NCI-H2029 treated with DMSO at 0.1 percent for 48 hours (cell line): Measurements from ENCODE around the gene DQX1.

Source experiments
- DNase-seq: peaks from one replicate; lab custom pipeline; 2025; lab: John Stamatoyannopoulos, UW

Gene DQX1

GRCh38 chr2:74532222-74532621 lies 6.2 kb upstream of the DQX1 start:
- DNase-seq: no peak

- DNase-seq: no peak
These were observed 5.6 kb upstream of the DQX1 start for GRCh38 chr2:74531666-74532065.

GRCh38 chr2:74530239-74531187 lies 4.5 kb upstream of the DQX1 start:
- DNase-seq: no peak

GRCh38 chr2:74529357-74530238 lies 3.6 kb upstream of the DQX1 start, which contains the start of the genes AUP1 and HTRA2:
TSS of gene AUP1 (minus strand) at chr2:74529706. CDS start at chr2:74529629, 77 bp downstream.
TSS of gene HTRA2 (plus strand) at chr2:74529933. CDS start at chr2:74530007, 74 bp downstream.
- DNase-seq: peak; percentile 81

GRCh38 chr2:74528600-74529356 lies 2.7 kb upstream of the DQX1 start:
- DNase-seq: no peak

GRCh38 chr2:74527741-74528140 lies 1.7 kb upstream of the DQX1 start:
- DNase-seq: no peak

- DNase-seq: no peak
These were observed 709 bp upstream of the DQX1 start for GRCh38 chr2:74526649-74527230.

GRCh38 chr2:74524955-74525716 lies 895 bp downstream of the DQX1 start:
- no peak for DNase-seq

- no peak for DNase-seq
These were observed 2.0 kb downstream of the DQX1 start for GRCh38 chr2:74524005-74524404.

- no peak for DNase-seq
These were observed 3.5 kb downstream of the DQX1 start for GRCh38 chr2:74522516-74522915.

- no peak for DNase-seq
These were observed 9.4 kb downstream of the DQX1 start for GRCh38 chr2:74516650-74517049.

- no peak for DNase-seq
These were observed 9.9 kb downstream of the DQX1 start for GRCh38 chr2:74515981-74516633.

- DNase-seq: no peak
These were observed 10.6 kb downstream of the DQX1 start for GRCh38 chr2:74515271-74515980.

GRCh38 chr2:74514368-74515270 lies 11.4 kb downstream of the DQX1 start, which contains the start of gene TLX2:
TSS of gene TLX2 (plus strand) at chr2:74514450. CDS start at chr2:74514807, 357 bp downstream.
- DNase-seq: no peak

- DNase-seq: no peak
These were observed 12.2 kb downstream of the DQX1 start for GRCh38 chr2:74513605-74514367.

- no peak for DNase-seq
These were observed 13.1 kb downstream of the DQX1 start for GRCh38 chr2:74512744-74513604.
